Activated T-helper 2 cell treated with anti-CD3 and anti-CD28 coated beads, Interferon-gamma antibody, Interleukin-2, Interleukin-4, amounts not matched to agents 10 μg/mL and 5 μg/mL and 100 μg/mL, durations not matched to agents 14 hours and 24 hours and 36 hours (primary cell): ENCODE measurements around the gene H2BK1. TPM values are rescaled to one million over a fixed set of nuclear protein-coding genes. Genes with fewer than 3 reads are reported as not detected.

Source experiments
- DNase-seq: peaks from one replicate; pipeline ENCODE4 v3.0.0; 2021; ENCODE audit warnings: low spot score
- H3K27ac Mint-ChIP-seq: one replicate; pipeline ENCODE4 v1.8.0; 2021; ENCODE audit warnings: mixed read lengths
- H3K27me3 Mint-ChIP-seq: one replicate; pipeline ENCODE4 v1.8.0; 2021; ENCODE audit warnings: low read depth, mixed read lengths
- H3K36me3 Mint-ChIP-seq: one replicate; pipeline ENCODE4 v1.8.0; 2021; ENCODE audit warnings: low read depth, mixed read lengths
- H3K4me1 Mint-ChIP-seq: one replicate; pipeline ENCODE4 v1.8.0; 2021; ENCODE audit warnings: low read depth, mixed read lengths
- H3K4me3 Mint-ChIP-seq: one replicate; pipeline ENCODE4 v1.8.0; 2021; ENCODE audit warnings: low read depth, mild to moderate bottlenecking, moderate library complexity, mixed read lengths
- H3K9me3 Mint-ChIP-seq: one replicate; pipeline ENCODE4 v1.8.0; 2021; ENCODE audit warnings: mixed read lengths
- intact Hi-C: fragments of 100-400 bp; cut with micrococcal nuclease; formaldehyde crosslinking; loops from one replicate; pipeline ENCODE4 v1.15.1; 2023
- total RNA-seq: library from RNA; stranded (reverse); gene quantifications from 2 replicates; pipeline ENCODE4 v1.2.3, GENCODE V29; 2022

H2BK1 gene
- total RNA-seq = not detected in 2 replicates

- H3K36me3 Mint-ChIP-seq = peaks cover 33% of the 10 kb centered on the region
- no peaks in the 10 kb centered on the region for H3K27me3 Mint-ChIP-seq
- no peak within 1 kb of the TSS for H3K4me3 Mint-ChIP-seq
- H3K4me1 Mint-ChIP-seq = peaks cover 22% of the 10 kb centered on the region
- H3K9me3 Mint-ChIP-seq = no peaks in the 10 kb centered on the region
- DNase-seq = no peak
- no peak within 1 kb of the TSS for H3K27ac Mint-ChIP-seq
- intact Hi-C loops = no loop called here
These were observed at the start of gene H2BK1 for GRCh38 chr7:151210087-151210854. Gene H2BK1, minus strand, starts transcription at chr7:151210488. Its CDS starts 170 bp downstream, at chr7:151210318.

- Mint-ChIP-seq H3K4me3 (no peak overlapping the region), H3K27me3 (peaks cover 40% of the 10 kb centered on the region), H3K27ac (no peak overlapping the region), H3K36me3 (no peaks in the 10 kb centered on the region), H3K4me1 (no peaks in the 10 kb centered on the region), H3K9me3 (no peaks in the 10 kb centered on the region)
- DNase-seq = no peak
- intact Hi-C loops = no loop called here
These were observed 47.7 kb upstream of the H2BK1 start for GRCh38 chr7:151257990-151258389.

GRCh38 chr7:151256410-151257045 is 46.2 kb upstream of the H2BK1 start:
- no peak overlapping the region for H3K4me3 Mint-ChIP-seq
- peaks cover 49% of the 10 kb centered on the region for H3K27me3 Mint-ChIP-seq
- no peaks in the 10 kb centered on the region for H3K36me3 Mint-ChIP-seq
- intact Hi-C loops = no loop called here
- no peak for DNase-seq
- no peak overlapping the region for H3K27ac Mint-ChIP-seq
- no peaks in the 10 kb centered on the region for H3K4me1 Mint-ChIP-seq
- no peaks in the 10 kb centered on the region for H3K9me3 Mint-ChIP-seq

GRCh38 chr7:151255390-151255789 is 45.1 kb upstream of the H2BK1 start:
- no peaks in the 10 kb centered on the region for H3K9me3 Mint-ChIP-seq
- intact Hi-C loops = no loop called here
- H3K4me1 Mint-ChIP-seq = no peaks in the 10 kb centered on the region
- peaks cover 59% of the 10 kb centered on the region for H3K27me3 Mint-ChIP-seq
- H3K27ac Mint-ChIP-seq = no peak overlapping the region
- DNase-seq = no peak
- H3K36me3 Mint-ChIP-seq = no peaks in the 10 kb centered on the region
- no peak overlapping the region for H3K4me3 Mint-ChIP-seq

- intact Hi-C loops = no loop called here
- H3K4me3 Mint-ChIP-seq = no peak overlapping the region
- no peak for DNase-seq
- no peaks in the 10 kb centered on the region for H3K9me3 Mint-ChIP-seq
- no peak overlapping the region for H3K27ac Mint-ChIP-seq
- peaks cover 62% of the 10 kb centered on the region for H3K27me3 Mint-ChIP-seq
- H3K4me1 Mint-ChIP-seq = no peaks in the 10 kb centered on the region
- no peaks in the 10 kb centered on the region for H3K36me3 Mint-ChIP-seq
These were observed 44.6 kb upstream of the H2BK1 start for GRCh38 chr7:151254851-151255250.

- Mint-ChIP-seq H3K27me3 (peaks cover 66% of the 10 kb centered on the region), H3K9me3 (no peaks in the 10 kb centered on the region), H3K4me1 (peaks cover under 1% of the 10 kb centered on the region), H3K27ac (no peak overlapping the region), H3K4me3 (no peak overlapping the region), H3K36me3 (no peaks in the 10 kb centered on the region)
- DNase-seq = no peak
- intact Hi-C loops = no loop called here
These were observed 44.0 kb upstream of the H2BK1 start for GRCh38 chr7:151254316-151254715.

- H3K4me3 Mint-ChIP-seq = no peak overlapping the region
- peaks cover 5% of the 10 kb centered on the region for H3K4me1 Mint-ChIP-seq
- H3K9me3 Mint-ChIP-seq = no peaks in the 10 kb centered on the region
These were observed 42.8 kb upstream of the H2BK1 start for GRCh38 chr7:151252961-151253711.

GRCh38 chr7:151252561-151252835 is 42.2 kb upstream of the H2BK1 start:
- Mint-ChIP-seq H3K9me3 (no peaks in the 10 kb centered on the region), H3K27me3 (peaks cover 69% of the 10 kb centered on the region), H3K4me3 (no peak overlapping the region), H3K4me1 (peaks cover 5% of the 10 kb centered on the region), H3K36me3 (no peaks in the 10 kb centered on the region), H3K27ac (no peak overlapping the region)
- DNase-seq = no peak
- intact Hi-C loops = no loop called here

More at GRCh38 chr7:151252961-151253711, 42.8 kb upstream of the H2BK1 start:
- Mint-ChIP-seq H3K36me3 (no peaks in the 10 kb centered on the region), H3K27ac (no peak overlapping the region), H3K27me3 (peaks cover 69% of the 10 kb centered on the region)
- DNase-seq = no peak
- intact Hi-C loops = no loop called here

- DNase-seq = no peak
- H3K4me1 Mint-ChIP-seq = peaks cover 5% of the 10 kb centered on the region
- H3K27ac Mint-ChIP-seq = no peak overlapping the region
- intact Hi-C loops = no loop called here
- H3K36me3 Mint-ChIP-seq = no peaks in the 10 kb centered on the region
- H3K27me3 Mint-ChIP-seq = peaks cover 75% of the 10 kb centered on the region
- no peaks in the 10 kb centered on the region for H3K9me3 Mint-ChIP-seq
- no peak overlapping the region for H3K4me3 Mint-ChIP-seq
These were observed 41.6 kb upstream of the H2BK1 start for GRCh38 chr7:151251689-151252560.

- H3K36me3 Mint-ChIP-seq = no peaks in the 10 kb centered on the region
- intact Hi-C loops = no loop called here
- no peaks in the 10 kb centered on the region for H3K9me3 Mint-ChIP-seq
- H3K4me1 Mint-ChIP-seq = peaks cover 5% of the 10 kb centered on the region
- H3K27ac Mint-ChIP-seq = no peak overlapping the region
- H3K4me3 Mint-ChIP-seq = no peak overlapping the region
- no peak for DNase-seq
- peaks cover 78% of the 10 kb centered on the region for H3K27me3 Mint-ChIP-seq
These were observed 41.0 kb upstream of the H2BK1 start for GRCh38 chr7:151251328-151251688.

- no peak overlapping the region for H3K27ac Mint-ChIP-seq
- no peaks in the 10 kb centered on the region for H3K36me3 Mint-ChIP-seq
- H3K4me1 Mint-ChIP-seq = peaks cover 5% of the 10 kb centered on the region
- no peak for DNase-seq
- H3K27me3 Mint-ChIP-seq = peaks cover 80% of the 10 kb centered on the region
- intact Hi-C loops = no loop called here
- H3K4me3 Mint-ChIP-seq = no peak overlapping the region
- no peaks in the 10 kb centered on the region for H3K9me3 Mint-ChIP-seq
These were observed 40.2 kb upstream of the H2BK1 start for GRCh38 chr7:151250181-151251132.

- Mint-ChIP-seq H3K27ac (no peak overlapping the region), H3K27me3 (peaks cover 75% of the 10 kb centered on the region), H3K4me1 (peaks cover 8% of the 10 kb centered on the region), H3K9me3 (no peaks in the 10 kb centered on the region), H3K36me3 (no peaks in the 10 kb centered on the region), H3K4me3 (no peak overlapping the region)
- intact Hi-C loops = loop anchor here (5.0 kb wide), 1 partner anchor 82 kb away; the partner anchor contains the start of gene GBX1
- DNase-seq = no peak
These were observed 39.4 kb upstream of the H2BK1 start for GRCh38 chr7:151249732-151250072.
